ENCODE data around the gene SPRR5. TPM values are rescaled to one million over a fixed set of nuclear protein-coding genes. Genes with fewer than 3 reads are reported as not detected.

Gene SPRR5
- total and polyA plus RNA-seq, 9 of the 15 experiments (the other 6 are each of a cell fraction or from before 2014, with no cell fraction given): not detected

DNA sequence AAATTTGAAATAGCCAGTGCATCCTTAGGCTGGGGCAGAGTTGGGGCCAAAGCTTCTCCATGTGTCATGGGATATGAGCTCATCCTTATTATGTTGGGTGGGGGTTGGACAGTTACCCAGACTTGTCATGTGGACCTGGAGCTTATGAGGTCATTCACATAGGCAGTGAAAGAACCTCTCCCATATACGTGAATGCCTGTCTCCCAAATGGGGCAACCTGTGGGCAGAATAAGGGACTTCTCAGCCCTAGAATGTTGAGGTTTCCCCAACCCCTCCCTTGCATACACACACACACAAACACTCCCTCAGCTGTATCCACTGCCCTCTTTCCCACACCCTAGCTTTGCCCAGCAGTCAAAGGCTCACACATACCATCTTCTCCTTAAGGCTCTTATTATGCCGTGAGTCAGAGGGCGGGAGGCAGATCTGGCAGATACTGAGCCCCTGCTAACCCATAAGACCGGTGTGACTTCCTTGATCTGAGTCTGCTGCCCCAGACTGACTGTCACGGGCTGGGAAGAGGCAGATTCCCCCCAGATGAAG lies 40.9 kb upstream of the SPRR5 start:
- FAIRE-seq (no peak), ATAC-seq (no peak), DNase-seq (ENCODE audit: extremely low read depth in 1 of 4, low spot score in 3 of 4) (no peak)
- TF ChIP-seq, protein P1, sequence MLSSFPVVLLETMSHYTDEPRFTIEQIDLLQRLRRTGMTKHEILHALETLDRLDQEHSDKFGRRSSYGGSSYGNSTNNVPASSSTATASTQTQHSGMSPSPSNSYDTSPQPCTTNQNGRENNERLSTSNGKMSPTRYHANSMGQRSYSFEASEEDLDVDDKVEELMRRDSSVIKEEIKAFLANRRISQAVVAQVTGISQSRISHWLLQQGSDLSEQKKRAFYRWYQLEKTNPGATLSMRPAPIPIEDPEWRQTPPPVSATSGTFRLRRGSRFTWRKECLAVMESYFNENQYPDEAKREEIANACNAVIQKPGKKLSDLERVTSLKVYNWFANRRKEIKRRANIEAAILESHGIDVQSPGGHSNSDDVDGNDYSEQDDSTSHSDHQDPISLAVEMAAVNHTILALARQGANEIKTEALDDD (IDR thresholded peaks at IDR 0.05): no peak
- TF ChIP-seq RUNX1 (IDR thresholded peaks at IDR 0.05; ENCODE audit: low read depth) (no peak), SAFB (IDR thresholded peaks at IDR 0.05; ENCODE audit: borderline replicate concordance, low read depth, low read length) (no peak), ZNF324 (CRISPR knock-in tag; IDR thresholded peaks at IDR 0.05) (no peak), ZNF561 (CRISPR knock-in tag; conservative IDR thresholded peaks at IDR 0.05) (no peak), JUN (IDR thresholded peaks at IDR 0.05; ENCODE audit: borderline replicate concordance, low read depth, low read length) (no peak), JUN (CRISPR knock-in tag; IDR thresholded peaks at IDR 0.05; ENCODE audit: borderline replicate concordance) (no peak)
- TF ChIP-seq, protein P2, sequence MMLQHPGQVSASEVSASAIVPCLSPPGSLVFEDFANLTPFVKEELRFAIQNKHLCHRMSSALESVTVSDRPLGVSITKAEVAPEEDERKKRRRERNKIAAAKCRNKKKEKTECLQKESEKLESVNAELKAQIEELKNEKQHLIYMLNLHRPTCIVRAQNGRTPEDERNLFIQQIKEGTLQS (IDR thresholded peaks at IDR 0.05): peak; percentile 47
- TF ChIP-seq, protein P2 (CRISPR knock-in tag; conservative IDR thresholded peaks at IDR 0.05): no peak
- no peak overlapping the region for H2AFZ ChIP-seq (ENCODE audit: low read depth, low read length)
- no peaks in the 10 kb centered on the region for H4K20me1 ChIP-seq (replicated peaks; ENCODE audit: control insufficient read depth, insufficient read depth, low read length)
- no peaks in the 10 kb centered on the region for H3K36me3 ChIP-seq (ENCODE audit: control insufficient read depth, insufficient read depth, low read length)
- H3K4me3 ChIP-seq: no peak overlapping the region
- H3K27me3 ChIP-seq (ENCODE audit: control insufficient read depth in 2 of 2, insufficient read depth in 2 of 2, low read length in 2 of 2): peaks cover 0 to 4% of the 10 kb centered on the region in 2 experiments; a peak in 1 of 5 replicates
- no peak overlapping the region for H3K27ac ChIP-seq (ENCODE audit: extremely low read depth, low read depth, low read length)
- no TSS peak for BruUV-seq (replicated peaks)
- H3K9me3 ChIP-seq (replicated peaks; ENCODE audit: control insufficient read depth, insufficient read depth, low read depth, low read length): no peaks in the 10 kb centered on the region
- 0% methylated on average over 5 of the region's 5 CpGs for WGBS (ENCODE audit: insufficient coverage, low coverage, missing lambda C conversion rate)
- H3K9me1 ChIP-seq (ENCODE audit: control insufficient read depth, insufficient read depth, low read length): no peaks in the 10 kb centered on the region
- in situ Hi-C loops (cut with MboI): no loop called here
- H3K4me1 ChIP-seq (replicated peaks in 1 of 2; ENCODE audit: control insufficient read depth in 2 of 2, insufficient read depth in 2 of 2, low read length in 2 of 2): no peaks in the 10 kb centered on the region
- H3K4me2 ChIP-seq (ENCODE audit: insufficient read depth, low read length): no peak overlapping the region
- ChIA-PET CTCF (ENCODE audit: low intra/inter-chr PET ratio) (no interaction called here), POLR2A (interaction anchor here (0.8 to 0.9 kb wide), 2 partner anchors 9 to 327 kb away, joined by 3 to 4 read pairs; no protein-coding TSS in a partner anchor)
- H3K9ac ChIP-seq (ENCODE audit: insufficient read depth in 1 of 2, low read depth in 2 of 2, low read length in 2 of 2): no peak overlapping the region
- intact Hi-C loops (cut with micrococcal nuclease): no loop called here
- H3K79me2 ChIP-seq (ENCODE audit: control insufficient read depth, insufficient read depth, low read length): no peaks in the 10 kb centered on the region

Data from K562 (cell line).